GM21367 (cell line): ENCODE data around the gene TRPV6.

Experiments used
- ATAC-seq: cut with Tn5 transposase; IDR thresholded peaks from one replicate; pipeline ENCODE4 v1.9.1; 2021; ENCODE audit not compliant: unreplicated experiment

TRPV6 gene

DNA sequence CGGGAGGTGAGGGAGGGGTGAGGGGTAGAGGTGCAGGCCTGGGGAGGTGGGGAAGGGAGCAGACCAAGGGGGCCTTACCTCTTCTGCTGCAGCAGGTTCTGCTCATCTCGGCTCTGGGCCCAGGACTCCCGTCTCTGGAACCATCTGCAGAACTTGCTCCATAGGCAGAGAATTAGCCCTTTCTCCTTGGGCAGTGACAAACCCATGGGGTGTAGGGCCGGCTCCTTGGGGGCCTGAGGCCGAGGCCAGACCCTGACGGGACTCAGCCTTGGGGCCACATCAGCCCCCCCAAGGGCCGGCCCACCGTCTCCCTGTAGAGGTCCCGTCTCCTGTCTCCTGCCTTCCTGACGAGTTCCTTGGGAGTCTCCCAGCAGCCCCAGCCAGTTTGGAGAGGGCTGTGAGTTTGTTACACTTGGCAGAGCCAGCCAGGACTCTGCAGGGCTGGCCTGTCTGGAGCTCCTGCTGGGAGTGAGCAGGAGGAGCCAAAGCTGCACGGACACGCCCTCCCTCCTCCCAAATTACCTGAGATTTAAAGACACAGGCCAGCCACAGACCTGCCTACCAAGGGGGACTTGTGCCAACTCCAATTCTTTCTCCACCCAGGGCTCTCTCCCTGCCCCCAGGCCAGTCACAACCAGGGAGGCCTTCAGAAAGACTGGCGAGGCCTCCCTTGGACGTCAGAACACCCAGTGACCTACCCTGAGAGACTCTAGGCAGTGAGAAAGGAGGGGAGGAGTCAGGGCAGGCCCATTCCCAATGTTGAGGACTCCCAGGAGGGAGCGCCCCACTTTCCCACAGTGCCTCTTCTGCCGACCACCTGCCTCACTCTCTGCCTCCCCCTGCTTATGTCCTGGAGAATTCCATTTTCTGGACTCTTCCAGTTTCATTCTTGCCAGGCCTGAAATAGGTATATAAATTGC lies at the start of gene TRPV6:
TRPV6 (minus strand) TSS at position 435 of the 920 bp plus-strand sequence.
- no peak for ATAC-seq

- no peak for ATAC-seq
These were observed 48.5 kb upstream of the TRPV6 start for GRCh38 chr7:142934056-142934455.

- no peak for ATAC-seq
These were observed 48.1 kb upstream of the TRPV6 start, which contains the start of gene TRPV5 for GRCh38 chr7:142933624-142934023. TRPV5 (minus strand) TSS chr7:142933746; CDS start chr7:142933459, 287 bp downstream.

DNA sequence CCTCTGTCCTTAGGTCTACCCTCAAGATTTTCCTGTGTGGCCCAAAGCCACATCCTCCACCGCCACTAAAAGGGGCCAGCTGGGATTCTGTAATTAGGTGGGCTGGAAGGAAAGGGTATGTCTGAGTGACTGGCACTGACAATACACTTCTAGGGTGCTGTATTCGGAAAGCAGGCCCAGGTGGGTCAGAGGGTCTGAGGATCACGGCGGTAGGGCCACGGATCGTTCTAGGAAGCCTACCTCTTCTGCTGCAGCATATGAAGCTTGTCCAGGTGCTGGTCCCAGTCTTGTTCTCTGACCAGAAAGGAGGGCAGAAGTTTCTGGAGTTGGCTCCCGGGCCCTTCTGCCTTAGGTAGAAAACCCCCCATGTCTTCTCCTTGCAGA lies 47.5 kb upstream of the TRPV6 start:
- ATAC-seq = no peak

GRCh38 chr7:142932386-142933091 lies 47.0 kb upstream of the TRPV6 start:
- ATAC-seq = no peak

DNA sequence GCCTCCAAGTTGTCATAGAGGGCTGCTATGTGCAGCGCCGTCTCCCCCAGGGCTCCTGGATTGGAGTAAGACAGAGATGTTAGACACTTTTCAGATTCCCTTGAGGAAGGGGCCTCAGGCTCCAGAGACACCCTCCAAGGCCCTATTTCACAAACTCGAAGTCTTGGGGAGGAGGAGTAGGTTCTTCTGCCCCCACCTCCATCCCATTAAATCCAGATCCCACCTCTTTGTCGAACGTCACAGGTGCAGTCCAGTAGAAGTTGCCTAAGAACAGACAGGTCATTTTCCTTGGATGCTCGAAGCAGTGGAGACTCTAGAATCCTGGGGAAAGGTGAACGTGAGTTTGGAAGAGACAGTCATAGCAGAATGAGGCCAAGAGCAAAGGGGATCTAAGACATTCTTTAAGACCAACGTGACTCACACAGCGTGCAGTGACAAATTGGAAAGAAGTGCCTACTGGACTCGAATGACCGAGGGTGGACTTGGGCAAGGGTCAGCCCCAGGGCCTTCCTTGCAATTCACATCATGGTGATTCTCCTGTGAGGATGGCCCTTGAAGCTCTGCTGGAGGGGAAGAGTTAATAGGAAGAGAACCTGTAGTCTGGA lies 44.7 kb upstream of the TRPV6 start:
- no peak for ATAC-seq

- ATAC-seq = no peak
These were observed 42.4 kb upstream of the TRPV6 start for GRCh38 chr7:142927949-142928348.

GRCh38 chr7:142927085-142927745 lies 41.7 kb upstream of the TRPV6 start:
- no peak for ATAC-seq

GRCh38 chr7:142925413-142925812 lies 39.9 kb upstream of the TRPV6 start:
- ATAC-seq = no peak

DNA sequence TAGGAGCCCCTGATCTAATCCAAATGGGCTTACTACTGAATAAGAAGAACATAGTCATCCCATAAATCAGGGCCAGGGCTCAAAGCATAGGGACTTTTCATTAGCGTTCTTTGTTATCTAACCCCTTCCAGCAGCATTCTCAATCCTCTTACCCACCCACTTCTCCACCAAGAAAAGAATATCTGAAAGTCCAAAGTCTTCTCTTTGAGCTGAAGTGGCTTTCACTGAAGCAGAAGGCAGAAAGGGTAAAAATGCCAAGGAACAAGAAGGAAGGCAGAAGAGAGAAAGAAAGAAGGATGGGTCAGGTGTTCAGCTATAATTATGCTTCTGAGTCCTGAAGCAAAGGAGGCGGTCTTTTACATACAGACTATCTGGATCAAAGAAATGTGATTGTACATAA lies 37.8 kb upstream of the TRPV6 start:
- ATAC-seq = no peak

DNA sequence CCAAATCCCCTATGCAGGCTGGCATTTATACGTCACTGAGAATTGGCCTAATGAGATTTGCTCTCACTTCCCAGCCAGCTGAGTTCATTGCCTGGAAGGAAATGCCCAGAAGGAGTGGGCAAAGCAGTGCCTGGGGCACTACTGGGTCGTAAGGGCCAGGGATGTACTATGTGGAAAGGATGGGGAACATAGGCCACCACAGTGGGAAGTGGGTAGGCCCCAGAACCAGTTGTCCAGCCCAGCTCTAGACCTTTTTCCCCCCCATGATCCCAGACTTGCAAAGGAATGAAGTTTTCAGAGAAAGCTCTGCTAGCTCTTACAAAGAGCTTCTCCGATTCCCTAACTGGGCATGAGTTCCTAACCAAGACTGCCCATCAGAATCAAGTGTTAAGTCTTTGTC lies 34.1 kb upstream of the TRPV6 start:
- ATAC-seq = no peak

DNA sequence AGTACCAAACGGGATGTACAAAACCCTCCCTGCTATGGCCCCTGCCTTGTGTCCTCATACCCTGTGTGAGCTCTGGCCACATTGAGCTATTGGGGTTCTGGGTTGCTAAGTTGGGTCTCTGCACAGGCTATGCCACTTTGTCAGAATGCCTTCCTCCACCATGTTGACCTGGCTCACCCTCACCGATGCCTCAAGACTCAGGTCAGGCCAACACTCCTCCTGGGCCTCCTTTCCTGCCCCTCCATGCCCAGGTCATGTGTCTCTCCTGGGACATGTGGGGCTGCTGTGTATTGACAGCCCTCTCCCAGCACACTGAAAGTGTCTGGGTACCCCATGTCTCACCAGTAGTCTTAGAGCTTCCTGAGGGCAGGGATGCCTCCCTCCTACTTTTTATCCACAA lies 33.4 kb upstream of the TRPV6 start:
- no peak for ATAC-seq

DNA sequence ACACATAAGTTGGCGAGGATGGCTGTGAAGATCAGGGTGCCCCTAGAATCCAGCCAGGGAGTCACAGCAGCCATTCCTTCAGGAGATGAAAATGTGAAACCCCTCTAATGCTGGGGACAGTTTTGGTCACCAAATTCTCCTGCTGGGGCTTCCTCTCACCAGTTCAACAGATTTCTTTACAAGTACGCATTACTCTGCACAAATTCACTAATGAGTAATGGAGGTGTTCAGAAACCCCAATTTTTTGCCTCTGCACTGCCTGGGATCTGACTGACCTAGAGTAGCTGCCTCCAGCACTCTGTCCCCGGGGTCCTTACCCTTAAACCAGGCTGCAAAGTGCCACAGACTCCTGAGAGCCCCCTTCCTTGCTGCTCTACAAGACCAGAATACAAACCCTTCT lies 31.9 kb upstream of the TRPV6 start:
- ATAC-seq = no peak

DNA sequence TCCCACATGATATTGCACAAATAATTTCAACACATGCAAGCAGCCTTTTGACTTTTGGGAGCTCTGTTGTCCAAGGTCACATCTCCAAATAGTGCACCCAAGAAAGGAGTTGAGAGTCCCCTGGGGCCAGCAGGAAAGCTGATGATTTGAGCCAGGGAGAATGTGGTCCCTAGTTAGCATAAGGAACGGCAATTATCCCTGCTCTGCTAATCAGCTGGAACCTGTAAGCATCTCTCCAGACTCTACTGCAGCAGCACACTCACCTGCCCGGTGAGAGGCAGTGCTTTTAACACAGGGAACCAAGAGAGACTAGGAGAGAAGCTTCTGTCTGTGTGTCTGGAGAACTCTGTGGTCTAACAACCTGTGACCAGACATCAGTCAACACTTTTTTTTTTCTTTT lies 31.0 kb upstream of the TRPV6 start:
- no peak for ATAC-seq

DNA sequence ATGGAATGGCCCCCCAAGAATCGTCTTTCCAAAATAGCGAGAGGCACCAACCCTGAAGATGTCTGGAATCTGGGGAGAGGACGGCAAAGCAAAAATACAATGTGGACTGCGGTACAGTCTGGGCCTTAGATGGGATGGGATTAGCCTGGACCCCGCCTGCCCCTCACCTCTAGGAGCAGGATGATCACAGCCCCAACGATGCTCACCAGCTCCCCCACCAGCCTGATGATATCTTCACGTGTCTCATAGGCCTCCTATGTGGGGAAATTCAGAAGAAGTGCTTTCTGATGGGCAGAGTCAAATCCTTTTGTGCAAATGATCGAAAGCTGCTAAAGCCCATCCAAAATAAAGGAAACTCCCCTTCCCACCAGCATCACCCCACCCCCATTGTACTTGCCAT lies 29.8 kb upstream of the TRPV6 start:
- ATAC-seq = no peak

DNA sequence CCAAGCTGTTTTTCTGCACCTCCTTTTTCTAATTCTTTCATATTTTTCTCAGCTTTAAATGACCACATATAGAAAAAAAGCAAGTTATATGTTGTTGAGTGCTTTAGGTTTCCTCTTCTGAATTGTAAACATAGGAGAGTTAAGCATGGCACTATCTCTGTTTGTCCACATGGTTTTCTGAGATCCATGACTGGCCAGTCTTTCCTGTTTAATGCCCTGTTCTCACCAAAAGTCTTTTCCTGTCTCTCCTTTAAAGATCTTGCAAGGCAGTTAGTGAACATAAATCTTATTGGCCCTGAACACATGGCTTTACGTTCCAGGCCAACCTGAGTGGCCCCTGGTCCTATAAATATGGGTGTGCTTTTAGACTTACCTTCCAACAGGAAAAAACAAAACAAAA lies 28.6 kb upstream of the TRPV6 start:
- no peak for ATAC-seq

DNA sequence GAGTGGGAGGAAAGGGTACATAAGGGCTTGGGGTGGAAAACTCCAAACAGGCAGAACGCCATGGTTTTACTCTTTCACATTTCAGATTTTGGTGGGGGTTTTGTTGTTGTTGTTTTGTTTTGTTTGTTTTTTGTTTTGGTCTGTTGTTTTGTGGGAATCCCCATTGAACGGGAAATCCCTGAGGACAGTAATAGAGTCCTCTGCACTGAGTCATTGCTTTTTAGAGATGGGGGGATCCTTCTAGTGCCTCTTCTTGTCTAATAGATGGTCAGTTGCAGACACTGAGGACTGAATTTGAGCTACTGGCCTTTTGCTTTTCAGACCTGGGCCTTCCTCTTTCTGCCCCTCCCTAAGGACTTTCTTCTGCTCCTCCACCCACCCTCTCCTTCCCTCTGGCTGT lies 28.0 kb upstream of the TRPV6 start:
- no peak for ATAC-seq

DNA sequence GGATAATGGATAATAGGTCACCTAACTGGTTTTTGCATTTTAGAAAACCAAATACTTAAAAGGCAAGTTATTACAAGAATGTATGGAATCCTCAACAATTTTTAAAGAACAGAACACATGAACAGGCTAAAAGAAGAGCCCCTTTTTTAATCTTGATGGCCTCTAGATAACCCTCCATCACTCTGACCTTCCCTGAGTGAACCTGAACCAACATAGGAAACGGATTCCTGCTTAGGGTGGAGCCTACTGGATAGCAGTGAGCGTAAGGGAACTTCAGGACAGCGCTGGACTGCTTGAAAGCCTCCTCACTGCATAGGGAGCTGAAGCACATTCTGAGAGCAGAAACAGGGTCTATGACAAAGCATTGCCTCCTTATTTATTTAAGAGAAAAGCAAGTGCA lies 27.5 kb upstream of the TRPV6 start:
- ATAC-seq = no peak

DNA sequence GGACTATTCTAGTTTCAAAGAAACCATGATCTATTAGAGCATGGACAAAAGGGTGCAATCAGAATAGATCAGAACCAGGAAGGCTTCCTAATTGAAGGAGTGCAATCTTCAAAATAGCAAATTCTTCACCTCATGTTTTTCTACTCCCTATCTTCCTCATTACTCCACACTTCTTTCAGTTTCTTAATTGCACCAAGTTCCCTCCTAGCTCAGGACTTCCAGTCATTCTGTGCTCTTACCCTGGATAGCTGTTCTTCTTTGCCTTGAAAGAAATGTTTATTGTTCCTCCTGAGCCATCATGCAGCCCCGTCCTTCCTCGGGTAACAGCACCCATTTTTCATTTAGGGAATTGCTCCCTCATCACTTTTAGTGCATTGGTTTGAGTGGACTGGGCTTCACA lies 24.9 kb upstream of the TRPV6 start:
- no peak for ATAC-seq

DNA sequence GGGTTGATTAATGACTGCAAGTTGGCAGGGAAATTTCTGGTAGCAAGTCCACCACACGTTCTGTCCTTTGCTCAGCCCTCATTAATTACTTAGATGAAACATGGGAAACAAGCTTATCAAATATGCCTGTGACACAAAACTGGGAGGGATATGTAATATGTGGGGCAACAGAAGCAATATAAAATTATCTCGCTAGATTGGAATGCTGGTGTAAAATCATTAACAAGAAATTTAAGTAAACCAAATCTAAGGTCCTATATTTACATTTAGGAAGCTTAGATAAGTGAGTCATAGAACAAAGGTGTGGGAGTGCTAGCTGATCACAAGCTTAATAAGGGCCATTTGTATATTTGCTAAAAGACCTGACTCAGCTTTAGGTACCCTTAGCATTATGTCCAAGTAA lies 24.5 kb upstream of the TRPV6 start:
- no peak for ATAC-seq
